Endothelial cell (in vitro differentiated cells): Measurements from ENCODE around the gene CAMKMT. TPM values are rescaled to one million over a fixed set of nuclear protein-coding genes. Genes with fewer than 3 reads are reported as not detected.

Source experiments
- DNase-seq: peaks from one replicate; pipeline ENCODE4 v3.0.0; 2021; ENCODE audit warnings: low spot score
- H3K27ac Mint-ChIP-seq: one replicate; pipeline ENCODE4 v1.8.0; 2021; ENCODE audit warnings: mixed read lengths, inconsistent platforms; ENCODE audit not compliant: unreplicated experiment
- H3K27me3 Mint-ChIP-seq: one replicate; pipeline ENCODE4 v1.8.0; 2021; ENCODE audit warnings: mild to moderate bottlenecking, moderate library complexity, mixed read lengths, inconsistent platforms; ENCODE audit not compliant: unreplicated experiment
- H3K36me3 Mint-ChIP-seq: one replicate; pipeline ENCODE4 v1.8.0; 2021; ENCODE audit warnings: mild to moderate bottlenecking, low read depth, mixed read lengths, inconsistent platforms; ENCODE audit not compliant: unreplicated experiment
- H3K4me1 Mint-ChIP-seq: one replicate; pipeline ENCODE4 v1.8.0; 2021; ENCODE audit warnings: mild to moderate bottlenecking, mixed read lengths, inconsistent platforms; ENCODE audit not compliant: unreplicated experiment
- H3K4me3 Mint-ChIP-seq: one replicate; pipeline ENCODE4 v1.8.0; 2021; ENCODE audit warnings: mild to moderate bottlenecking, mixed read lengths, inconsistent platforms; ENCODE audit not compliant: unreplicated experiment
- H3K9me3 Mint-ChIP-seq: one replicate; pipeline ENCODE4 v1.8.0; 2021; ENCODE audit warnings: mixed read lengths, inconsistent platforms; ENCODE audit not compliant: unreplicated experiment
- CTCF ChIP-seq: fragments of 200-600 bp; sonication (generic); IDR thresholded peaks from one replicate; pipeline ENCODE4 v1.5.0; 2021; ENCODE audit warnings: antibody characterized with exemption; ENCODE audit not compliant: unreplicated experiment
- total RNA-seq: library from RNA; stranded (reverse); fragmentation: NEBNext Ultra II Directional; extraction: Animal tissue kit (Norgen Biotek cat#: 25700); gene quantifications from one replicate; pipeline ENCODE4 v1.2.1, GENCODE V29; 2021; ENCODE audit not compliant: unreplicated experiment

Gene CAMKMT
- total RNA-seq, 1 donor from 2014 or later = 8.4 TPM

- Mint-ChIP-seq H3K36me3 (no peaks in the 10 kb centered on the region), H3K27me3 (peaks cover 2% of the 10 kb centered on the region), H3K27ac (no peak overlapping the region), H3K9me3 (no peaks in the 10 kb centered on the region), H3K4me1 (peaks cover 2% of the 10 kb centered on the region), H3K4me3 (no peak overlapping the region)
- TF ChIP-seq CTCF = no peak
- DNase-seq = no peak
Measured at GRCh38 chr2:44549856-44550255, 188.1 kb downstream of the CAMKMT start.

GRCh38 chr2:44550561-44550960, 188.8 kb downstream of the CAMKMT start:
- H3K4me3 Mint-ChIP-seq = no peak overlapping the region
- DNase-seq = no peak
- H3K36me3 Mint-ChIP-seq = no peaks in the 10 kb centered on the region
- no peak overlapping the region for H3K27ac Mint-ChIP-seq
- H3K9me3 Mint-ChIP-seq = no peaks in the 10 kb centered on the region
- no peak for TF ChIP-seq CTCF
- no peaks in the 10 kb centered on the region for H3K4me1 Mint-ChIP-seq
- peaks cover 2% of the 10 kb centered on the region for H3K27me3 Mint-ChIP-seq

- H3K9me3 Mint-ChIP-seq = no peaks in the 10 kb centered on the region
- H3K36me3 Mint-ChIP-seq = no peaks in the 10 kb centered on the region
- DNase-seq = no peak
- no peak for TF ChIP-seq CTCF
- no peaks in the 10 kb centered on the region for H3K4me1 Mint-ChIP-seq
- no peak overlapping the region for H3K27ac Mint-ChIP-seq
- no peak overlapping the region for H3K4me3 Mint-ChIP-seq
- H3K27me3 Mint-ChIP-seq = peaks cover 2% of the 10 kb centered on the region
Measured at GRCh38 chr2:44551497-44551896, 189.8 kb downstream of the CAMKMT start.

GRCh38 chr2:44553456-44553855, 191.7 kb downstream of the CAMKMT start:
- Mint-ChIP-seq H3K36me3 (no peaks in the 10 kb centered on the region), H3K4me1 (no peaks in the 10 kb centered on the region), H3K27me3 (no peaks in the 10 kb centered on the region), H3K9me3 (no peaks in the 10 kb centered on the region), H3K27ac (no peak overlapping the region), H3K4me3 (no peak overlapping the region)
- DNase-seq = no peak
- TF ChIP-seq CTCF = no peak

GRCh38 chr2:44555700-44556099, 194.0 kb downstream of the CAMKMT start:
- H3K4me3 Mint-ChIP-seq = no peak overlapping the region
- no peaks in the 10 kb centered on the region for H3K36me3 Mint-ChIP-seq
- no peaks in the 10 kb centered on the region for H3K27me3 Mint-ChIP-seq
- DNase-seq = no peak
- no peak overlapping the region for H3K27ac Mint-ChIP-seq
- no peaks in the 10 kb centered on the region for H3K9me3 Mint-ChIP-seq
- TF ChIP-seq CTCF = no peak
- no peaks in the 10 kb centered on the region for H3K4me1 Mint-ChIP-seq
